Measurements from ENCODE around the gene KNDC1.
"Not testable (repeated sequence)": the region's sequence is repeated elsewhere in the genome, so short reads cannot be mapped to it uniquely, and the experiment has no call there.

The KNDC1 gene

GRCh38 chr10:133265052-133265451 lies 105.0 kb downstream of the KNDC1 start:
- not testable (repeated sequence) for DNase-seq

GRCh38 chr10:133266056-133266795 lies 106.2 kb downstream of the KNDC1 start:
- no peak for DNase-seq

- DNase-seq = no peak
Observed at GRCh38 chr10:133267293-133267692, 107.3 kb downstream of the KNDC1 start.

- DNase-seq = no peak
Observed at GRCh38 chr10:133267829-133268228, 107.8 kb downstream of the KNDC1 start.

GRCh38 chr10:133268532-133268931 lies 108.5 kb downstream of the KNDC1 start:
- DNase-seq = no peak

GRCh38 chr10:133269367-133269766 lies 109.3 kb downstream of the KNDC1 start:
- no peak for DNase-seq

GRCh38 chr10:133270204-133270603 lies 110.2 kb downstream of the KNDC1 start:
- DNase-seq = no peak

GRCh38 chr10:133270773-133271297 lies 110.8 kb downstream of the KNDC1 start:
- no peak for DNase-seq

- DNase-seq = no peak
Observed at GRCh38 chr10:133271521-133272300, 111.7 kb downstream of the KNDC1 start.

- DNase-seq = no peak
Observed at GRCh38 chr10:133272301-133272963, 112.4 kb downstream of the KNDC1 start.

GRCh38 chr10:133272964-133273420 lies 113.0 kb downstream of the KNDC1 start:
- DNase-seq = no peak

- DNase-seq = no peak
Observed at GRCh38 chr10:133273534-133274143, 113.6 kb downstream of the KNDC1 start.

GRCh38 chr10:133274751-133275683 lies 115.0 kb downstream of the KNDC1 start:
- DNase-seq = no peak

- no peak for DNase-seq
Observed at GRCh38 chr10:133275684-133276092, 115.7 kb downstream of the KNDC1 start.
